SK-N-SH (cell line): ENCODE data around the gene GNAS-AS1. TPM values are rescaled to one million over a fixed set of nuclear protein-coding genes. Genes with fewer than 3 reads are reported as not detected.

Experiments used
- CTCF ChIA-PET: fragments of 300-600, 350-600 bp; formaldehyde crosslinking; extraction: SDS; loops from one replicate; lab custom pipeline; 2021; lab: Yijun Ruan, JAX
- POLR2A ChIA-PET: fragments of 350-600 bp; sonication (Branson Sonifier 250); formaldehyde crosslinking; extraction: SDS; loops from one replicate; lab custom pipeline; 2020; ENCODE audit warnings: antibody characterized with exemption, inconsistent platforms; lab: Yijun Ruan, JAX
- DNase-seq: peaks from one replicate; pipeline ENCODE4 v3.0.0; 2012
- H2AFZ ChIP-seq: fragments of 200-600 bp; sonication (generic); 2 replicates; pipeline ENCODE4 v1.8.1; 2016; ENCODE audit warnings: antibody characterized with exemption, mild to moderate bottlenecking, low read depth
- H3F3A ChIP-seq: fragments of 200-600 bp; sonication (generic); replicated peaks from 2 replicates; pipeline ENCODE3; 2016; ENCODE audit warnings: antibody characterized with exemption, mild to moderate bottlenecking; ENCODE audit not compliant: insufficient read depth
- H3K27ac ChIP-seq, 2 experiments: fragments of 200-500 bp in 1 of 2; fragments of 200-600 bp in 1 of 2; sonication (Bioruptor generic) in 1 of 2; sonication (generic), shearing (Covaris generic) in 1 of 2; 2 replicates each; pipeline versions ENCODE4 v1.5.1 to v1.6.1; 2014 to 2016; ENCODE audit warnings: low read depth in 2 of 2, inconsistent platforms in 1 of 2, low read length in 1 of 2, mild to moderate bottlenecking in 1 of 2, mixed read lengths in 1 of 2
- H3K27me3 ChIP-seq: fragments of 200-600 bp; sonication (generic), shearing (Covaris generic); 2 replicates; pipeline ENCODE4 v1.6.1; 2016; ENCODE audit warnings: mixed run types; ENCODE audit not compliant: insufficient read depth
- H3K36me3 ChIP-seq, 2 experiments: fragments of 200-500 bp in 1 of 2; fragments of 200-600 bp in 1 of 2; sonication (Bioruptor generic) in 1 of 2; sonication (generic) in 1 of 2; replicated peaks in 1 of 2; 2 replicates each; pipeline versions ENCODE3 to v1.5.1; 2014 to 2016; ENCODE audit warnings: low read length in 1 of 2, mild to moderate bottlenecking in 1 of 2; ENCODE audit not compliant: insufficient read depth in 2 of 2, control insufficient read depth in 1 of 2
- H3K4me1 ChIP-seq, 2 experiments: fragments of 200-500 bp in 1 of 2; fragments of 200-600 bp in 1 of 2; sonication (Bioruptor generic) in 1 of 2; sonication (generic), shearing (Covaris generic) in 1 of 2; 2 replicates each; pipeline versions ENCODE4 v1.5.1 to v1.6.1; 2014 to 2016; ENCODE audit warnings: low read depth in 1 of 2, low read length in 1 of 2, mixed run types in 1 of 2; ENCODE audit not compliant: insufficient read depth in 2 of 2, control insufficient read depth in 1 of 2
- H3K4me2 ChIP-seq: fragments of 200-600 bp; sonication (generic), shearing (Covaris generic); 2 replicates; pipeline ENCODE4 v1.6.1; 2017; ENCODE audit warnings: mixed run types
- H3K4me3 ChIP-seq, 2 experiments: fragments of 200-500 bp in 1 of 2; fragments of 200-600 bp in 1 of 2; sonication (Bioruptor generic) in 1 of 2; sonication (generic), shearing (Covaris generic) in 1 of 2; 2 replicates each; pipeline versions ENCODE4 v1.5.1 to v1.8.1; 2014 to 2016; ENCODE audit warnings: low read depth in 2 of 2, inconsistent platforms in 1 of 2, low read length in 1 of 2, mild to moderate bottlenecking in 1 of 2, mixed read lengths in 1 of 2, moderate library complexity in 1 of 2
- H3K79me2 ChIP-seq: fragments of 200-600 bp; sonication (generic); 2 replicates; pipeline ENCODE4 v1.8.1; 2017; ENCODE audit warnings: mild to moderate bottlenecking; ENCODE audit not compliant: insufficient read depth
- H3K9ac ChIP-seq: fragments of 200-600 bp; sonication (generic); 2 replicates; pipeline ENCODE4 v1.6.1; 2017; ENCODE audit warnings: mixed run types
- H3K9me2 ChIP-seq: fragments of 200-600 bp; sonication (generic); 2 replicates; pipeline ENCODE4 v1.6.1; 2017; ENCODE audit warnings: mixed run types
- H3K9me3 ChIP-seq: fragments of 200-600 bp; sonication (generic); 2 replicates; pipeline ENCODE4 v1.6.1; 2017; ENCODE audit warnings: mixed run types, mild to moderate bottlenecking, moderate library complexity
- H4K20me1 ChIP-seq: fragments of 200-600 bp; sonication (generic); 2 replicates; pipeline ENCODE4 v1.6.1; 2017; ENCODE audit warnings: mild to moderate bottlenecking, mixed run types; ENCODE audit not compliant: insufficient read depth
- CHD2 ChIP-seq: fragments of 150-350 bp; IDR thresholded peaks from 2 replicates; pipeline ENCODE4 v1.6.1; 2018; ENCODE audit warnings: low read length; ENCODE audit not compliant: partially characterized antibody
- CTCF ChIP-seq: fragments of 200-600 bp; sonication (generic); IDR thresholded peaks from 2 replicates; pipeline ENCODE4 v1.6.1; 2017; ENCODE audit warnings: antibody characterized with exemption, mild to moderate bottlenecking, moderate library complexity
- EZH2phosphoT487 ChIP-seq: fragments of 200-600 bp; sonication (generic); IDR thresholded peaks from 2 replicates; pipeline ENCODE4 v1.6.1; 2017; ENCODE audit warnings: low read depth, mixed run types, mild to moderate bottlenecking, antibody characterized with exemption, moderate library complexity, borderline replicate concordance
- FOXJ3 ChIP-seq: sonication (generic); formaldehyde crosslinking; IDR thresholded peaks from 2 replicates; pipeline ENCODE4 v1.5.1; 2020; ENCODE audit warnings: mild to moderate bottlenecking, missing genetic modification reagents
- FOXM1 ChIP-seq: IDR thresholded peaks from 2 replicates; pipeline ENCODE4 v1.4.0; 2012; ENCODE audit warnings: low read depth, mild to moderate bottlenecking
- GATA2 ChIP-seq: sonication (generic); formaldehyde crosslinking; IDR thresholded peaks from 2 replicates; pipeline ENCODE4 v1.5.0; 2020; ENCODE audit warnings: mild to moderate bottlenecking, missing genetic modification reagents
- IRF3 ChIP-seq: fragments of 150-350 bp; IDR thresholded peaks from 2 replicates; pipeline ENCODE4 v1.6.1; 2016; ENCODE audit warnings: mild to moderate bottlenecking, low read depth, low read length
- JUND ChIP-seq: IDR thresholded peaks from 2 replicates; pipeline ENCODE4 v1.4.0; 2012
- MEF2A ChIP-seq: IDR thresholded peaks from 2 replicates; pipeline ENCODE4 v1.4.0; 2012; ENCODE audit warnings: low read depth, borderline replicate concordance
- NRF1 ChIP-seq: IDR thresholded peaks from 2 replicates; pipeline ENCODE4 v1.6.1; 2012; ENCODE audit warnings: low read depth, mild to moderate bottlenecking, low read length
- PBX3 ChIP-seq: IDR thresholded peaks from 2 replicates; pipeline ENCODE4; 2012
- POLR2AphosphoS5 ChIP-seq: IDR thresholded peaks from 2 replicates; pipeline ENCODE4 v1.6.1; 2012; ENCODE audit warnings: low read depth, low read length
- RXRA ChIP-seq: IDR thresholded peaks from 2 replicates; pipeline ENCODE4 v1.4.0; 2012; ENCODE audit warnings: low read depth, mild to moderate bottlenecking, borderline replicate concordance
- TAF1 ChIP-seq: IDR thresholded peaks from 2 replicates; pipeline ENCODE4 v1.6.1; 2012; ENCODE audit warnings: low read depth, mild to moderate bottlenecking, low read length, moderate library complexity, borderline replicate concordance
- TCF12 ChIP-seq: IDR thresholded peaks from 2 replicates; pipeline ENCODE4 v1.4.0; 2012
- USF1 ChIP-seq: IDR thresholded peaks from 2 replicates; pipeline ENCODE4 v1.4.0; 2012; ENCODE audit warnings: low read depth, borderline replicate concordance
- WGBS: methylation state at CpG from one replicate; pipeline ENCODE4 v1.1.6; 2017; ENCODE audit warnings: low lambda C conversion rate; 5-methylcytosine and 5-hydroxymethylcytosine counted together
- polyA plus RNA-seq, 3 experiments: library from polyadenylated mRNA; depleted of rRNA; stranded (reverse); fragments of >200 nt; gene quantifications; 2 replicates each; pipeline ENCODE4 v1.2.3, GENCODE V29; 2012

GNAS-AS1 gene
- polyA plus RNA-seq, 1 of the 3 experiments (the other 2 are of a cell fraction), result 1.5 TPM

- H2AFZ ChIP-seq, result no peak overlapping the region
- TF ChIP-seq MEF2A, result no peak
- no peak for TF ChIP-seq POLR2AphosphoS5
- TF ChIP-seq CHD2, result no peak
- no peak for TF ChIP-seq IRF3
- TF ChIP-seq GATA2 (CRISPR knock-in tag), result no peak
- TF ChIP-seq RXRA, result no peak
- TF ChIP-seq NRF1, result no peak
- no peak for TF ChIP-seq JUND
- no peak for TF ChIP-seq TCF12
- TF ChIP-seq FOXJ3 (CRISPR knock-in tag), result no peak
- TF ChIP-seq EZH2phosphoT487, result no peak
- TF ChIP-seq PBX3, result no peak
- TF ChIP-seq FOXM1, result no peak
- no peak for TF ChIP-seq CTCF
- no peak for TF ChIP-seq TAF1
- TF ChIP-seq USF1, result no peak
- TF ChIP-seq, all 33 proteins: peak for 0
- 83% methylated on average over 14 of the region's 19 CpGs for WGBS
- Histone ChIP-seq H4K20me1 (no peaks in the 10 kb centered on the region), H3K36me3 (no peaks in the 10 kb centered on the region), H3K4me1 (no peaks in the 10 kb centered on the region), H3K9me3 (no peaks in the 10 kb centered on the region), H3K9me2 (no peaks in the 10 kb centered on the region), H3K79me2 (no peaks in the 10 kb centered on the region), H3K27me3 (no peaks in the 10 kb centered on the region), H3K4me3 (no peak overlapping the region), H3K4me2 (no peak overlapping the region), H3F3A (no peaks in the 10 kb centered on the region), H3K27ac (no peak overlapping the region), H3K9ac (no peak overlapping the region)
- no peak for DNase-seq
- POLR2A ChIA-PET, result no interaction called here
- CTCF ChIA-PET, result no interaction called here
Measured at GRCh38 chr20:58810116-58810878, 40.4 kb downstream of the GNAS-AS1 start.
